Activated naive CD4-positive, alpha-beta T cell treated with anti-CD3 and anti-CD28 coated beads, Interleukin-2, amount 50 U/mL, for 72 hours (primary cell): ENCODE data around the gene ADI1. TPM values are rescaled to one million over a fixed set of nuclear protein-coding genes. Genes with fewer than 3 reads are reported as not detected.
"Not testable (repeated sequence)": the region's sequence is repeated elsewhere in the genome, so short reads cannot be mapped to it uniquely, and the experiment has no call there.

Source experiments
- ATAC-seq, 2 donors: fragments of 150-1000 bp; cut with Tn5 transposase; 2 replicates each; pipeline ENCODE4 v1.10.0; 2021; ENCODE audit warnings: mild to moderate bottlenecking in 2 of 2, moderate library complexity in 2 of 2
- DNase-seq, 2 donors: peaks; one replicate each; pipeline ENCODE4 v3.0.0; 2021 to 2022; ENCODE audit warnings: low spot score in 2 of 2
- H3K27ac Mint-ChIP-seq, 2 donors: one replicate each; pipeline ENCODE4 v1.8.0; 2022; ENCODE audit warnings: mild to moderate bottlenecking in 2 of 2, mixed read lengths in 2 of 2
- H3K36me3 Mint-ChIP-seq, 2 donors: one replicate each; pipeline ENCODE4 v1.8.0; 2022; ENCODE audit warnings: mixed read lengths in 2 of 2
- H3K9me3 Mint-ChIP-seq, 2 donors: one replicate each; pipeline ENCODE4 v1.8.0; 2022; ENCODE audit warnings: mixed read lengths in 2 of 2
- total RNA-seq, 2 donors: library from RNA; stranded (reverse); gene quantifications; one replicate each; pipeline ENCODE4 v1.2.3, GENCODE V29; 2022

The ADI1 gene
- total RNA-seq, 2 donors from 2014 or later, result 29.3 to 39.3 TPM

DNA sequence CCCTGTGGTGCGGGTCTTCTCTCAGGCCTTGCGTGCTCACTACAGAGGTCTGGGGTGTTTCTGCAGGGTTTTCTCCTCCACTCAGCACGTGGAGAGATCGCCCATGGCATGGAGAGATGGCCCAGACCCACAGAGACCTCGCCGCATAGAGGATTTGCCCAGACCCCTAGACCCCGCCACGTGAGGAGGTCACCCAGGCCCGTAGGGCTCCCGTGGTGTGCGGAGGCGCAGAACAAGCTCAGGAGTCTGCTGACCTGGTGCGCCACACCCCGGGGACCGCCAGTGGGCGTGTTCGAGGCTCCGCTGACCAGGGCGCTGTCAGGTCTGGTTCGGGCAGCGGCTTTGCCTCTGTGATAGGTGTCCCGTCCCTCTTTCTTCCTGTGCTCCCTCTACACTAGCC lies 64.5 kb downstream of the ADI1 start:
- no peaks in the 10 kb centered on the region for H3K9me3 Mint-ChIP-seq
- H3K27ac Mint-ChIP-seq, result no peak overlapping the region
- no peak for ATAC-seq
- no peak for DNase-seq
- peaks cover 0 to 6% of the 10 kb centered on the region in 2 donors for H3K36me3 Mint-ChIP-seq

DNA sequence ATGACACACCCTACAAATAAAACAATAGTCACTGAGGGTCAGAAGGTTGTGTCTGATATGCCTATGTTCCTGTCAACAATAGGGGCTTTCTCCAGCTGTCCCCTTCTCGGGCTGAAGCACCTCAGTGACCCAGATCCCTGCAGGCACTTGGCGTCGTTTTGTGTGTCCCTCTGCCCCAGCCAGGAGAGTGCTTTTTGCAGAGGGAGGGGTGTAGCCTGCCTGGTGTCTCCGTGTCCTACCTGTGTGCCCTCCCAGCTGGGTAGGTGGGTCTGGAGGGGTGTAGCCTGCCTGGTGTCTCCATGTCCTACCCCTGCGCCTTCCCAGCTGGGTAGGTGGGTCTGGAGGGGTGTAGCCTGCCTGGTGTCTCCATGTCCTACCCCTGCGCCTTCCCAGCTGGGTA lies 65.3 kb downstream of the ADI1 start:
- not testable (repeated sequence) for DNase-seq

DNA sequence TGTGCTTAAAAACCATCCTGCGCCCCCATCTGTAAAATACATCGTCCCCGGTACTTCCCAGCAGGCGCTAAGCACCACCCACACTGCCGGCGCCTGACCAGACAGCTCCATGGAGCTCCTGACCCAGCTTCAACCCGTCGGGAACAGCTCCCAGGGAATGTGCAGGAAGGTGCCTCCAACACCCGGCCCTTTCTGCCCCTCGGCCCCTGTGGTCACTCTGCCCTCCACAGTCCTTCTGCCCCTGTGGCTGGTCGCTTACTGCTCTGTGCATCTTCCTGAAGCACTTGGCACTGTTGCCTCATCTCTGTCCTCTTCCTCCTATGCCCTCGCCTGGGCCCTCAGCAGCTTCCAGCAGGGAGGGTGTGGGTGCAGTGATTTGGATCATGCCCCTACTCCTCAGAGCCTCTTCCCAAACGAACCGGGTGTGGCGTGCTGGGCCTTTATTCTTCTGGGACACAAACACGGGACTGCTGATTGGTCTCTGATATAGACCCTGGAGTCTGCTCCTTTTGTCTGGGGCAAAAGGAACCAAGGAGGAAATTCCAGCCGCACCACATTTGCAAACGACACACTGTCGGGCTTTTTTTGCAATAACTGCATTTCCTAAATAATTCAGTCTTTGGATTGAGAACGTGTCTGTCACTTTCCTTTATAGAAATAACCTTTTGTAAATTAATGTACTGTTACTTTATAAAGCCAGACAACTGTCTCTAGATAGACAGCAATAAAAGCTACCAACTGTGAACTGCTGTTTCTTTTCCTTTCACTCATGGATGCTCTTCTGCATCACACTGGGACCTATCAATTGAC lies 65.9 kb downstream of the ADI1 start:
- H3K9me3 Mint-ChIP-seq, result no peaks in the 10 kb centered on the region
- peaks cover 0 to 6% of the 10 kb centered on the region in 2 donors for H3K36me3 Mint-ChIP-seq
- H3K27ac Mint-ChIP-seq, result peak overlapping the region; percentile 23 to 68
- DNase-seq, result no peak
- ATAC-seq, result no peak

More for the DNA sequence above, 65.3 kb downstream of the ADI1 start:
- not testable (repeated sequence) for H3K9me3 Mint-ChIP-seq, H3K36me3 Mint-ChIP-seq, ATAC-seq
- peak overlapping the region; percentile 23 to 68 for H3K27ac Mint-ChIP-seq

DNA sequence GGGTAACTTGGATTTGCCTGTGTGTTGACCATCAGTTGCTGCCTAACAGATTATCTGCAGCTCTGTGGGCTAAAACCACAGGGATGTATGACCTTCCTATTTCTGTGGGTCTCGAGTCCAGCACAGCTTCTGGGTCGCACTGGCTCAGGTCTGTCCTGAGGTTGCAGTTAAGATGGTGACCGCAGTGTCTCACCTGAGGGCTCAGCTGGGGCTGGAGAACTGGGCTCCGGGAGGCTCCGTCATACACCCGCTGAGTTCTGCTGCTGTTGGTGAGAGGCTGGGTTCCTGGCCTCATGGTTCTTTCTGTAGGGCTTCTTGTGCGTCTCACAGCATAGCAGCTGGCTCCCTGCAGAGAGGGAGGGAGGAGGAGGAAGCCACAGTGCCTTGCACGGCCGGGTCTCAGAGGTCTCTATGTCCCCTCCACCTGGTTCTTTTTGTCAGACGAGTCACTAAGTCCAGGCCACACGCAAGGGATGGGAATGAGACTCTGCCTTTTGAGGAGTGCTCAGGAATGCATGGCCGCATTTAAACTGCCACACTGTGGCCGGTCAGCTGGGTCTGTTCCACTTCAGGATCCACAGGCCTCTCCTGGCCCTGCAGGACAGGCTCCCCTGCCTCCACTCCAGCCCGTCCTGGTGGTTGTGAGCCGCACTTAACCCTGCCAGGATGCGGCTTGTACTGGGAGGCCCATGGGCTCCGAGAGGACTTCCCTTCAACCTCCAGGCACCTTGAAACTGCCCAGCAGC lies 67.2 kb downstream of the ADI1 start:
- H3K27ac Mint-ChIP-seq, result no peak overlapping the region
- no peak for DNase-seq
- peaks cover 3 to 6% of the 10 kb centered on the region in 2 donors for H3K36me3 Mint-ChIP-seq
- H3K9me3 Mint-ChIP-seq, result no peaks in the 10 kb centered on the region
- no peak for ATAC-seq

DNA sequence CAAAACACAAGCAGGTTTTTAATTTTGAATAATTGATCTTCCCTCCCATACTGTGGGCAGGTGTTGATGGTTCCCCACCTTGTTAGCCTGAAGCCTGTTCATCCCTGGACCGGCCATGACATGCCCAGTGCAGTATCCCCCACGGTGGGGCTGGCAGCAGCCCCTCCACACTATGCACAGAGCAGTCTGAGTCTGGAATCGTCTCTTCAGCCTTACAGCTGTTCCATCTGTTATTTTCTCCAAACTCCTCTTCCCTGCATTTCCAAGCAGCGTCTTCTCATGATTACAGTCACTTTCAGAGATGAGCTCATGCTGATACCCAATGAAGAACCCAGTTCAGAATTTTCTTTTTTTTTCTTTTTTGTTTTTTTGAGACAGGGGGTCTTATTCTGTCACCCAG lies 68.2 kb downstream of the ADI1 start:
- Mint-ChIP-seq H3K27ac (peak overlapping the region; percentile 2 to 52), H3K36me3 (peaks cover 6 to 11% of the 10 kb centered on the region in 2 donors)

DNA sequence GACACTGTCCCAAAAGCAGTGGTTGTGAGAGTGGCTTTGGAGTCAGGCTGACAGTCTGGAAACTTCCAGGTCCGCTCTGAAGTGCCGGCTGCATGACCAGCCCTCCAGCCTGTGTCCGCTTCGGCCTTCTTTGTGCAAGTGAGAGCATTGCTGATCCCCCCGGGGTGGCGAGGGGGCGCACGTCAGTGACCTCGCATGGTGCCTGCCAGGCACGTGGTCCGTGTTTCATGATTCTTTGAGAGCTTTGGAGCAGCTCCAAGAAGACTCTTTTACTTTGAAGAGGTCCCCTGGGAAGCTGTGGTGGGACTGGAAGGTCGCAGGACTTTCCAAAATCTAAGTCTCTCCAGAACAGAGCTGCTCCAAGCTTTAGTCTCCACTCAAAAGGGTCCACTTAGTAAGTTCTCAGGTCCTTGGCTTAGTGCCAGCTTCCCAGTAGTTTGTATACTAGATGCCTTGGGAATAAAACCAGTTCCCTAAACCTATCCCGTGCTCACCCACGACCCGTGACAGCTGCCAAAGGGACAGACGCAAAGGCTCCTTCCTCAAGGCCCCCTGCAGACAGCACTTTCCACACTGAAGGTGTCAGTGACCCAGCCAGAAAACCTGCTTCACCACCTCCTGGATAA lies 68.8 kb downstream of the ADI1 start:
- ATAC-seq (no peak), DNase-seq (no peak)
- Mint-ChIP-seq H3K36me3 (peaks cover 12 to 13% of the 10 kb centered on the region in 2 donors), H3K27ac (peak overlapping the region in 1 of 2 donors; percentile 52), H3K9me3 (no peaks in the 10 kb centered on the region)

More for the DNA sequence above, 68.2 kb downstream of the ADI1 start:
- H3K9me3 Mint-ChIP-seq, result no peaks in the 10 kb centered on the region
- ATAC-seq, result no peak
- no peak for DNase-seq

DNA sequence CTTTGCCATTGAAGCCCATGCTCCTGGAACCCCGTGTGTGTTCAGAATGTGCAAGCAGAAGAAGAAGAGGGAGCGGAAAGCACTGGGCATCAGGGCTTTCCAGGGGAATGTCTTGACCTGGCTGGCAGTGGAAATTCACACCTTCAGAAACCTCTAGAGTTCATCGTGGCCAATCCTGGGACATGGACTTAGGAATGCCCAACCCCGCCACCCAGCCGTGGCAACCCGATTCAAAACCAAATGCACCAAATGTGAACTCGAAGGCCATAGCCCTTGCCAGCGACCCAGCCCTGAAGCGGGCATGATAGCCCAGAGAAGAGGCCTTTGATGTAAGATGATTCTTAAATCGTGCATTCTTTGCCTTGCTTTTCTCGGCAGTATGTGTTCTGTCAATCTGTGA lies 69.4 kb downstream of the ADI1 start:
- ATAC-seq, result no peak
- H3K36me3 Mint-ChIP-seq, result peaks cover 12 to 14% of the 10 kb centered on the region in 2 donors
- no peak for DNase-seq

DNA sequence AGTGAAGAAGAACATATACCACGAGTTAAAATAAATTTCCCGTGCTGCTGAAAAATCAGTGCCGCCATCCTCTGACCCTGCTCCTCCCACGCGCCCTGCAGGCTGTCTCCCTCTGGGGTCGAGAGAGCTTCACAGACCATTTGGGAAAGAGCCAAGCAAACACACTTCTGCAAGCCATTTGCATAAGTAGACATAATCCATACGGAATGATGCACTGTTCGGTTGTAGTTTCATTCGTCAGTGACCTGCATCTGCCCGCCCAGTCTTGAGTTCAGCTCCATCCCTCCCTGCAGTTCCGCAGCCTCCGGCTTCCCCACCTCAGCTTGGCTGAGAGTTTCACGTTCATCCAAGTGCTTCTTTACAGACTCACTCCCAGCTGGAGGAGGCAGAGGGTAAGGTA lies 70.2 kb downstream of the ADI1 start:
- H3K9me3 Mint-ChIP-seq, result no peaks in the 10 kb centered on the region
- ATAC-seq, result no peak
- peaks cover 12 to 14% of the 10 kb centered on the region in 2 donors for H3K36me3 Mint-ChIP-seq
- no peak for DNase-seq
- no peak overlapping the region for H3K27ac Mint-ChIP-seq

More for the DNA sequence above, 69.4 kb downstream of the ADI1 start:
- no peak overlapping the region for H3K27ac Mint-ChIP-seq
- no peaks in the 10 kb centered on the region for H3K9me3 Mint-ChIP-seq

DNA sequence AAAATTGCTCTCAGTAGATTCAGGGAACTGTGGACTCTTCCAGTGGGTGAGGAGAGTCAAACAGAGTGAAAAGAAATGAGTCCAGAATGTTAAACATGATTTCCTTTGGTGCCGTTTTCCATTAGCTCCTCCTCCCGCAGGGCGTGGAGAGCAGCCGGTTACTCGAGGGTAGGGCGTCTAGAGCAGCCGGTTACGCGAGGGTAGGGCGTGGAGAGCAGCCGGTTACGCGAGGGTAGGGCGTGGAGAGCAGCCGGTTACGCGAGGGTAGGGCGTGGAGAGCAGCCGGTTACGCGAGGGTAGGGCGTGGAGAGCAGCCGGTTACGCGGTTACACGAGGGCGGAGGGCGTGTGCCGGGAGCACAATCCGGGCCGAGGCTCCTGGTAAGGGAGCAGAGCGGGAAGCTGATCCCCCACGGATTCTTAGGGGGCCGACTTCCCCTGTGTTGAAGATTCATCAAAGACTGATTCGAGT lies 70.9 kb downstream of the ADI1 start:
- not testable (repeated sequence) for H3K9me3 Mint-ChIP-seq, DNase-seq, H3K27ac Mint-ChIP-seq, ATAC-seq
- peaks cover 12 to 14% of the 10 kb centered on the region in 2 donors for H3K36me3 Mint-ChIP-seq

DNA sequence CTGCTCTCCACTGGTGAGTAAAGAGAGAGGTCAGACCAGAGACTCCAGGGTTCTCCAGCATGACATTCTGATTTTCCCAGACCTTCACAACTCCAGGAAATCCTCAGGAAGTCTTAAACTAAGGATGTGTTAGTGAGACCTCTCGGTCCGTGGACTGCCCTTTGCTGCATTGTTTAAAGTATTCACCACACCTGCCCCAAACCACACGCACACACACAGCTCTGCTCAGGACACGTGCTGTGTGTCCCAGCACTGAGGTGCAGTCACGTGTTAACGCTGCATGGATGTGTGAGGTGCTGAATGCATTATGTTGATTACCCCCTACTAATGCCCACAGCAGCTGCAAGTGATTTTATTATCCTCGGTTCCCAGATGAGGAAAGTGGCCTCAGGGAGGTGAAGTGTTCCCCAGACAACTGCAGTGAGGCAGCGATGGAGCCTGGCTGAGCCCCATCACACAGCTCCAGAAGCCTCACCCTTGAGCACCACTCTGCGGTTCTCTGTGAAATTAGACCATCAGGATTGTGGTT lies 71.5 kb downstream of the ADI1 start:
- no peaks in the 10 kb centered on the region for H3K9me3 Mint-ChIP-seq
- peaks cover 12 to 14% of the 10 kb centered on the region in 2 donors for H3K36me3 Mint-ChIP-seq
- H3K27ac Mint-ChIP-seq, result no peak overlapping the region
- no peak for DNase-seq
- ATAC-seq, result no peak

Other genes with a start within 250 kb of the ADI1 start
- 10 to 100 TPM; 28.0 to 43.6 TPM for gene EIPR1, start 141.7 kb downstream of the ADI1 start, total RNA-seq
- 10 to 100 TPM; 53.9 to 71.4 TPM for gene TRAPPC12, start 139.8 kb downstream of the ADI1 start, total RNA-seq
- gene RNASEH1, start 38.8 kb upstream of the ADI1 start, total RNA-seq, result 10 to 100 TPM; 18.3 to 21.9 TPM
- 1,000 to 10,000 TPM; 1,548 to 2,231 TPM for gene RPS7, start 55.7 kb upstream of the ADI1 start, total RNA-seq
- gene COLEC11, start 75.6 kb upstream of the ADI1 start, total RNA-seq, result not detected
- not detected for gene ALLC, start 138.7 kb upstream of the ADI1 start, total RNA-seq
- not detected for gene DCDC2C, start 184.0 kb upstream of the ADI1 start, total RNA-seq